Suprapubic skin (tissue), 4 donors: ENCODE results near the gene DDB1. TPM values are rescaled to one million over a fixed set of nuclear protein-coding genes. Genes with fewer than 3 reads are reported as not detected.

Experiments
- DNase-seq, 2 donors: peaks; one replicate each; pipeline ENCODE4 v3.0.0-alpha.2; 2019; ENCODE audit warnings: low spot score in 2 of 2
- H3K27ac ChIP-seq: fragments of 200-600 bp; sonication (generic); one replicate; pipeline ENCODE4 v1.5.1; 2019
- H3K27me3 ChIP-seq: fragments of 200-600 bp; sonication (generic); one replicate; pipeline ENCODE4 v1.5.1; 2019
- H3K36me3 ChIP-seq: fragments of 200-600 bp; sonication (generic); one replicate; pipeline ENCODE4 v1.5.1; 2019
- H3K4me1 ChIP-seq: fragments of 200-600 bp; sonication (generic); one replicate; pipeline ENCODE4 v1.5.1; 2019
- H3K4me3 ChIP-seq: fragments of 200-600 bp; sonication (generic); one replicate; pipeline ENCODE4 v1.5.1; 2019; ENCODE audit warnings: mild to moderate bottlenecking
- H3K9me3 ChIP-seq: fragments of 200-600 bp; sonication (generic); one replicate; pipeline ENCODE4 v1.5.1; 2019
- EP300 ChIP-seq: sonication (generic); formaldehyde crosslinking; IDR thresholded peaks from one replicate; pipeline ENCODE4 v1.6.1; 2017; ENCODE audit warnings: antibody characterized with exemption
- POLR2A ChIP-seq, 2 donors: fragments of 450-650 bp; IDR thresholded peaks; one replicate each; pipeline ENCODE4 v1.6.1; 2017; ENCODE audit warnings: antibody characterized with exemption in 2 of 2, mild to moderate bottlenecking in 2 of 2, moderate library complexity in 2 of 2
- POLR2AphosphoS5 ChIP-seq, 3 donors: sonication (generic); formaldehyde crosslinking; IDR thresholded peaks; one replicate each; pipeline ENCODE4 v1.6.1; 2017; ENCODE audit warnings: antibody characterized with exemption in 3 of 3
- WGBS: methylation state at CpG from one replicate; pipeline ENCODE4 v1.1.5; 2018; 5-methylcytosine and 5-hydroxymethylcytosine counted together
- total RNA-seq, 4 donors: library from RNA; depleted of rRNA; stranded (reverse); fragments of >200 nt; gene quantifications; one replicate each; pipeline ENCODE4 v1.1.0, GENCODE V29; 2016
- TF ChIP-seq, protein P1 (sequence below), 2 donors: fragments of 200-600 bp in 1 of 2; fragments of 450-650 bp in 1 of 2; sonication (generic) in 1 of 2; IDR thresholded peaks; one replicate each; pipeline ENCODE4 v1.5.1; 2016 to 2019; ENCODE audit warnings: antibody characterized with exemption in 2 of 2, mild to moderate bottlenecking in 1 of 2, moderate library complexity in 1 of 2

DDB1 gene
- total RNA-seq, 4 donors from 2014 or later = 151 to 219 (median 182) TPM

- DNase-seq = no peak
- Histone ChIP-seq H3K27me3 (no peaks in the 10 kb centered on the region), H3K27ac (no peak overlapping the region), H3K9me3 (no peaks in the 10 kb centered on the region), H3K4me3 (no peak overlapping the region), H3K36me3 (peaks cover 40% of the 10 kb centered on the region), H3K4me1 (peaks cover 72% of the 10 kb centered on the region)
- 95% methylated on average over 4 of the region's 4 CpGs for WGBS
- no peak for TF ChIP-seq EP300
- TF ChIP-seq, protein P1, sequence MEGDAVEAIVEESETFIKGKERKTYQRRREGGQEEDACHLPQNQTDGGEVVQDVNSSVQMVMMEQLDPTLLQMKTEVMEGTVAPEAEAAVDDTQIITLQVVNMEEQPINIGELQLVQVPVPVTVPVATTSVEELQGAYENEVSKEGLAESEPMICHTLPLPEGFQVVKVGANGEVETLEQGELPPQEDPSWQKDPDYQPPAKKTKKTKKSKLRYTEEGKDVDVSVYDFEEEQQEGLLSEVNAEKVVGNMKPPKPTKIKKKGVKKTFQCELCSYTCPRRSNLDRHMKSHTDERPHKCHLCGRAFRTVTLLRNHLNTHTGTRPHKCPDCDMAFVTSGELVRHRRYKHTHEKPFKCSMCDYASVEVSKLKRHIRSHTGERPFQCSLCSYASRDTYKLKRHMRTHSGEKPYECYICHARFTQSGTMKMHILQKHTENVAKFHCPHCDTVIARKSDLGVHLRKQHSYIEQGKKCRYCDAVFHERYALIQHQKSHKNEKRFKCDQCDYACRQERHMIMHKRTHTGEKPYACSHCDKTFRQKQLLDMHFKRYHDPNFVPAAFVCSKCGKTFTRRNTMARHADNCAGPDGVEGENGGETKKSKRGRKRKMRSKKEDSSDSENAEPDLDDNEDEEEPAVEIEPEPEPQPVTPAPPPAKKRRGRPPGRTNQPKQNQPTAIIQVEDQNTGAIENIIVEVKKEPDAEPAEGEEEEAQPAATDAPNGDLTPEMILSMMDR (IDR thresholded peaks at IDR 0.05) = no peak
- no peak for TF ChIP-seq POLR2A (IDR thresholded peaks at IDR 0.05)
- no peak for TF ChIP-seq POLR2AphosphoS5 (IDR thresholded peaks at IDR 0.05)
Observed at GRCh38 chr11:61329871-61330270, 3.0 kb downstream of the DDB1 start.

DNA sequence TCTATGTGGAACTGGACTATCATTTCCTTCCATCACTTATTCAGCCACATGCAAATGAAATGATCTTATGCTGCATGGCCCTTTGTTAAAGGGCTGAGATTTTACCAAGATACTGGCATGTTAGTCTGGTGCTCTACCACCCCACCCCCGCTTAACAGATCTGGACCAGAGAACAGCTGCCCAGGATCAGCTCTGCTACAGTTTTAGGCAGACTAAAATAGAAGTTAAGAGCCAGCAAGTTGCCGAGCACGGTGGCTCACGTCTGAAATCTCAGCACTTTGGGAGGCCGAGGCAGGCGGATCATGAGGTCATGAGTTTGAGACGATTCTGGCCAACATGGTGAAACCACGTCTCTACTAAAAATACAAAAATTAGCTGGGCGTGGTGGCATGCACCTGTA, 4.6 kb downstream of the DDB1 start:
- Histone ChIP-seq H3K36me3 (peaks cover 55% of the 10 kb centered on the region), H3K4me1 (peaks cover 57% of the 10 kb centered on the region), H3K27me3 (no peaks in the 10 kb centered on the region), H3K4me3 (no peak overlapping the region), H3K9me3 (no peaks in the 10 kb centered on the region), H3K27ac (no peak overlapping the region)
- 92% methylated on average over 9 of the region's 9 CpGs for WGBS
- TF ChIP-seq EP300 (no peak), POLR2A (IDR thresholded peaks at IDR 0.05) (no peak), POLR2AphosphoS5 (IDR thresholded peaks at IDR 0.05) (no peak)
- TF ChIP-seq, protein P1 (IDR thresholded peaks at IDR 0.05) = no peak
- DNase-seq = no peak

- no peak for TF ChIP-seq POLR2A (IDR thresholded peaks at IDR 0.05)
- TF ChIP-seq POLR2AphosphoS5 (IDR thresholded peaks at IDR 0.05) = no peak
- TF ChIP-seq EP300 = no peak
- TF ChIP-seq, protein P1 (IDR thresholded peaks at IDR 0.05) = no peak
- DNase-seq = no peak
- no peak overlapping the region for H3K4me3 ChIP-seq
- H3K4me1 ChIP-seq = peaks cover 56% of the 10 kb centered on the region
- no peaks in the 10 kb centered on the region for H3K9me3 ChIP-seq
- H3K36me3 ChIP-seq = peaks cover 62% of the 10 kb centered on the region
- H3K27ac ChIP-seq = no peak overlapping the region
- H3K27me3 ChIP-seq = no peaks in the 10 kb centered on the region
Observed at GRCh38 chr11:61327669-61328071, 5.2 kb downstream of the DDB1 start.

- DNase-seq = no peak
- 74% methylated on average over 2 of the region's 2 CpGs for WGBS
- H3K27me3 ChIP-seq = no peaks in the 10 kb centered on the region
- H3K36me3 ChIP-seq = peaks cover 79% of the 10 kb centered on the region
- H3K4me1 ChIP-seq = peaks cover 38% of the 10 kb centered on the region
- H3K4me3 ChIP-seq = no peak overlapping the region
- TF ChIP-seq POLR2AphosphoS5 (IDR thresholded peaks at IDR 0.05) (no peak), EP300 (no peak), POLR2A (IDR thresholded peaks at IDR 0.05) (no peak)
- TF ChIP-seq, protein P1 (IDR thresholded peaks at IDR 0.05) = no peak
- no peak overlapping the region for H3K27ac ChIP-seq
- no peaks in the 10 kb centered on the region for H3K9me3 ChIP-seq
Observed at GRCh38 chr11:61325649-61326414, 7.1 kb downstream of the DDB1 start.

DNA sequence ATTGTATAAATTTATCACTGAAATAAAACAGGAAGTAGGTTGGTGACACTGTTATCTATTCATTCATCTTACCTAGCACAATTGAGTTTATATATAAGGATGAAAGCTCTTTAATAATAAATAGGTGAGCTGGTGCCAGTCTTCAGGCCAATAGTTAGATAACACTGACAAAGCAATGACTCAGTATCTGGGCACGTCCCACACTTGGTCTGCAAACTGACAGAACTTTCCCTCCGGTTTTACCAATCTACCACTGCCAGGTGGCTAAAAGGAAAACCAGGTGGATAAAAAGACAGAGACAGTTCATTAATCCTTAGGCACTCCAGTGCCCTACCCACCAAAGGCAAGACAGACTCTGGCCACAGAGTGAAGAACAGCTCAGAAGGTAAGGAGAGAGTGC, 17.6 kb downstream of the DDB1 start:
- no peaks in the 10 kb centered on the region for H3K4me1 ChIP-seq
- peaks cover 92% of the 10 kb centered on the region for H3K36me3 ChIP-seq
- TF ChIP-seq POLR2A (IDR thresholded peaks at IDR 0.05) (no peak), EP300 (no peak), POLR2AphosphoS5 (IDR thresholded peaks at IDR 0.05) (no peak)
- TF ChIP-seq, protein P1 (IDR thresholded peaks at IDR 0.05) = no peak
- no peaks in the 10 kb centered on the region for H3K9me3 ChIP-seq
- WGBS = 55% methylated on average over 2 of the region's 2 CpGs
- DNase-seq = no peak
- H3K4me3 ChIP-seq = no peak overlapping the region
- no peaks in the 10 kb centered on the region for H3K27me3 ChIP-seq
- no peak overlapping the region for H3K27ac ChIP-seq
